Lower leg skin (tissue), 3 donors: ENCODE data around the gene CELF5.

Source experiments
- POLR2A ChIP-seq, 2 donors: fragments of 450-650 bp; IDR thresholded peaks; one replicate each; pipeline ENCODE4 v1.6.1; 2016 to 2017; ENCODE audit warnings: antibody characterized with exemption in 2 of 2, mild to moderate bottlenecking in 1 of 2, moderate library complexity in 1 of 2
- TF ChIP-seq, protein P1 (sequence below), 3 donors: fragments of 450-650 bp; IDR thresholded peaks; one replicate each; pipeline ENCODE4 v1.5.1; 2016; ENCODE audit warnings: antibody characterized with exemption in 3 of 3, mild to moderate bottlenecking in 3 of 3, moderate library complexity in 2 of 3

DNA sequence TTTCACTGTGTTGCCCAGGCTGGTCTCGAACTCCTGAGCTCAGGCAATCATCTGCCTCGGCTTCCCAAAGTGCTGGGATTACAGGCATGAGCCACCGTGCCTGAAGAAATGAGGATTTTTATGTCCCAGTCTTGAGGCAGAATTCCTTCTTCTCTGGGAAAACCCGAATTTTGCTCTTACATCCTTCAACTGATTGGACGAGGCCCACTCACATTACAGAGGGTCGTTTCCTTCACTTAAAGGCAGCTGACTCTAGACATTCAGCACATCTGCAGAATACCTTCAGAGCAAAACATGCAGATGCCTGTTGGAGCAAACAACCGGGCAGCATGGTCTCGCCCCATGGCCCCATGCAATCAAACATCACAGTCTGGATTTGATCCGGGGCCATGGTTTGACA, 105.6 kb downstream of the CELF5 start:
- TF ChIP-seq, protein P1, sequence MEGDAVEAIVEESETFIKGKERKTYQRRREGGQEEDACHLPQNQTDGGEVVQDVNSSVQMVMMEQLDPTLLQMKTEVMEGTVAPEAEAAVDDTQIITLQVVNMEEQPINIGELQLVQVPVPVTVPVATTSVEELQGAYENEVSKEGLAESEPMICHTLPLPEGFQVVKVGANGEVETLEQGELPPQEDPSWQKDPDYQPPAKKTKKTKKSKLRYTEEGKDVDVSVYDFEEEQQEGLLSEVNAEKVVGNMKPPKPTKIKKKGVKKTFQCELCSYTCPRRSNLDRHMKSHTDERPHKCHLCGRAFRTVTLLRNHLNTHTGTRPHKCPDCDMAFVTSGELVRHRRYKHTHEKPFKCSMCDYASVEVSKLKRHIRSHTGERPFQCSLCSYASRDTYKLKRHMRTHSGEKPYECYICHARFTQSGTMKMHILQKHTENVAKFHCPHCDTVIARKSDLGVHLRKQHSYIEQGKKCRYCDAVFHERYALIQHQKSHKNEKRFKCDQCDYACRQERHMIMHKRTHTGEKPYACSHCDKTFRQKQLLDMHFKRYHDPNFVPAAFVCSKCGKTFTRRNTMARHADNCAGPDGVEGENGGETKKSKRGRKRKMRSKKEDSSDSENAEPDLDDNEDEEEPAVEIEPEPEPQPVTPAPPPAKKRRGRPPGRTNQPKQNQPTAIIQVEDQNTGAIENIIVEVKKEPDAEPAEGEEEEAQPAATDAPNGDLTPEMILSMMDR (IDR thresholded peaks at IDR 0.05), result no peak
- TF ChIP-seq POLR2A (IDR thresholded peaks at IDR 0.05), result no peak
